Posterior vena cava (tissue), 2 donors: ENCODE data around the gene AKAP4. TPM values are rescaled to one million over a fixed set of nuclear protein-coding genes. Genes with fewer than 3 reads are reported as not detected.

Source experiments
- DNase-seq: peaks from one replicate; pipeline ENCODE4 v3.0.0-alpha.2; 2020; ENCODE audit warnings: low spot score
- intact Hi-C, 2 donors: fragments of 100-400 bp; cut with DNase I; formaldehyde crosslinking; loops; one replicate each; pipeline versions ENCODE4 v1.14.1 to v1.14.2; 2022 to 2023
- long read RNA-seq, 2 donors: library from polyadenylated mRNA; unstranded; transcript quantifications; one replicate each; pipeline ENCODE4 v2.0.0, GENCODE V29; 2020 to 2021
- total RNA-seq, 2 donors: library from RNA; stranded (reverse); fragmentation: NEBNext Ultra II Directional; extraction: Animal tissue kit (Norgen Biotek cat#: 25700); gene quantifications; one replicate each; pipeline ENCODE4 v1.2.1, GENCODE V29; 2021
- donor health status: DM: yes; HTN: yes; CAD: no.
- donor health status: DM: yes; HTN: yes; CAD: no.

AKAP4 gene, protein sequence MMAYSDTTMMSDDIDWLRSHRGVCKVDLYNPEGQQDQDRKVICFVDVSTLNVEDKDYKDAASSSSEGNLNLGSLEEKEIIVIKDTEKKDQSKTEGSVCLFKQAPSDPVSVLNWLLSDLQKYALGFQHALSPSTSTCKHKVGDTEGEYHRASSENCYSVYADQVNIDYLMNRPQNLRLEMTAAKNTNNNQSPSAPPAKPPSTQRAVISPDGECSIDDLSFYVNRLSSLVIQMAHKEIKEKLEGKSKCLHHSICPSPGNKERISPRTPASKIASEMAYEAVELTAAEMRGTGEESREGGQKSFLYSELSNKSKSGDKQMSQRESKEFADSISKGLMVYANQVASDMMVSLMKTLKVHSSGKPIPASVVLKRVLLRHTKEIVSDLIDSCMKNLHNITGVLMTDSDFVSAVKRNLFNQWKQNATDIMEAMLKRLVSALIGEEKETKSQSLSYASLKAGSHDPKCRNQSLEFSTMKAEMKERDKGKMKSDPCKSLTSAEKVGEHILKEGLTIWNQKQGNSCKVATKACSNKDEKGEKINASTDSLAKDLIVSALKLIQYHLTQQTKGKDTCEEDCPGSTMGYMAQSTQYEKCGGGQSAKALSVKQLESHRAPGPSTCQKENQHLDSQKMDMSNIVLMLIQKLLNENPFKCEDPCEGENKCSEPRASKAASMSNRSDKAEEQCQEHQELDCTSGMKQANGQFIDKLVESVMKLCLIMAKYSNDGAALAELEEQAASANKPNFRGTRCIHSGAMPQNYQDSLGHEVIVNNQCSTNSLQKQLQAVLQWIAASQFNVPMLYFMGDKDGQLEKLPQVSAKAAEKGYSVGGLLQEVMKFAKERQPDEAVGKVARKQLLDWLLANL
- total RNA-seq = not detected
- long read RNA-seq, donor 1 = 0 reads
- long read RNA-seq, donor 2 = 0 reads

GRCh38 chrX:50200907-50201306 lies at the start of gene AKAP4:
AKAP4 (minus strand) TSS chrX:50201007; CDS start chrX:50200889, 118 bp downstream.
- DNase-seq = no peak
- intact Hi-C loops = loop anchor here in 1 of 2 donors (5.0 kb wide), 1 partner anchor 284 kb away; no protein-coding TSS in a partner anchor

- DNase-seq = no peak
- intact Hi-C loops = no loop called here
Observed at GRCh38 chrX:50211510-50211909, 10.7 kb upstream of the AKAP4 start.

- no peak for DNase-seq
- intact Hi-C loops = no loop called here
Observed at GRCh38 chrX:50206753-50207152, 5.9 kb upstream of the AKAP4 start.

GRCh38 chrX:50204364-50204899 lies 3.6 kb upstream of the AKAP4 start, which contains the start of gene CCNB3:
CCNB3 (plus strand) TSS chrX:50204765; CDS start chrX:50285164, 80,399 bp downstream.
- DNase-seq = peak; percentile 88
- intact Hi-C loops = loop anchor here in 1 of 2 donors (5.0 kb wide), 1 partner anchor 287 kb away; no protein-coding TSS in a partner anchor

- intact Hi-C loops = loop anchor here in 1 of 2 donors (5.0 kb wide), 1 partner anchor 285 kb away; no protein-coding TSS in a partner anchor
- DNase-seq = no peak
Observed at GRCh38 chrX:50202539-50202938, 1.7 kb upstream of the AKAP4 start.

DNA sequence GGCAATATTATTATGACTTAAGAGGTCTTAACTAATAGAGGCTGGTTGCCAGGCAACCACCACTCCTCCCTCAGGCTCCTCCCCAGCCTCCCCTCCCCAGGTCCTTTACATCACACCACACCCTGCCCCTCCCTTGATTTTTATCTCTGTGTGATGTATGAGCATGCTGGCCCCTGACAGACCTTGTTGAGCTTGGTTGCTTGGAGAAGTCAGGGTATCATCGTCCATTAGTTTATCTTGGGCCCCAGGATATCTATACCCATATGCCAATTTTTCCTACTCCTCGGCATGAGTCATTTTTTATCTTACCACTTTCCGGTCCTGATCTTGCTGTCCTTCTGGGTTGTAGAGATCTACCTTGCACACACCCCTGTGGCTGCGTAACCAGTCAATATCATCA lies 2.5 kb downstream of the AKAP4 start:
- intact Hi-C loops = no loop called here
- DNase-seq = no peak

GRCh38 chrX:50188859-50189600 lies 11.8 kb downstream of the AKAP4 start:
- no peak for DNase-seq
- intact Hi-C loops = no loop called here

- DNase-seq = no peak
- intact Hi-C loops = no loop called here
Observed at GRCh38 chrX:50183891-50184290, 16.9 kb downstream of the AKAP4 start.

DNA sequence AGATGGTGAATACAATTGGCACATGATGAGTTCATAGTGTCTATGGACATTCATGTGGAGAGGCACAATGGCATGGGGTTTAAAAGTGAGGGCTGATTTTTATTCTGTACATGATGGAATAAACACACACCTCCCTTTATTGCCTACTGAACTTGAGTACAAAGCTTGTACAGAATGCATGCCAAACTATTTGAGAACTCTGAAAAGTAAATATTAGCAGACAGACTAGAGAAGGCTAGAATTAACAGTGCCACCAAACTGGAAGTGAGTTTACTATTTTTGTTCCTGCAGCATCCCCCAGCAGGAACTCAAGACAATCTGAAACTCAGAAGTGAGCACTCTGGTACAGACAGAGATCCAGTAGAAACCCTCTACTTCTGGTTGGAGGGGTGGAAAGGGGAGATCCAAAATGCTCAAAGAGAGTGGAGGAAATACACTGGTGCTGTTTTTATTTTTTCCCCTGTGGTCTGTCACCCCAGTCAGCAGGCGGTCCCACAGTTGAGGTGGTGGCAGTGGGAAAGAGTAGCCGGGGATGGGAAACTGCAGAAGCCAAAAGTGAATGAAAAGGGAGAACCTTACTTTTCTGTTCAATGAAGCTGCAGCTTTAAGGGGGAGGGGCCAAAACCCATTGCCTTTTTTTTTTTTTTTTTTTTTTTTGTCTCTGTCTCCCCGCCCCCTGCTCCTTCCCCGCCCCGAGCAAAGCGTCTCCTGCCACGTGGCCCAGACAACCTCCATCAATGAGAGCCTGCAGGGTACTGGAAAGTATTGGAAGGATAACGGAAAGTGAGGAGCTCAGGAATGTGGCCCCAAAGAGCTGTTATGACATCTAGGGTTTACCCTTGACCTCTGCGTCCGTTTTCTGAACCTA lies 20.5 kb downstream of the AKAP4 start:
- intact Hi-C loops = no loop called here
- DNase-seq = no peak

GRCh38 chrX:50169717-50170116 lies 31.1 kb downstream of the AKAP4 start:
- intact Hi-C loops = no loop called here
- DNase-seq = no peak

DNA sequence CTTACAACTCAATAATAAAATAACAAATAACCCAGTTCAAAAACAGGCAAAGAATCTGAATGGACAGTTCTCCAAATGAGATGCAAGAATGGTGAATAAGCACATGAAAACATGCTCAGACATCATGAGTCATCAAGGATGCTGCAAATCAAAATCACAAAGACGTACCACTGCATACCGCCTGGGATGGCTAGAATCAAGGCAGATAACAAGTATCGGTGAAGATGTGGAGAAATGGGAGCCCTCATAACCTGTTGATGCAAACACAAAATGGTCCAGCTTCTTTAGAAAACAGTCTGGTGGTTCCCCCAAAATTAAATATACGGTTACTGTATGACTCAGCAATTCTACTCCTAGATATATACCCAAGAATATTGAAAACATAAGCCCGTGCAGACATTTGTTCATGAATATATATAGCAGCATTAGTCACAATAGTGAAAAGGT lies 32.5 kb downstream of the AKAP4 start:
- intact Hi-C loops = no loop called here

DNA sequence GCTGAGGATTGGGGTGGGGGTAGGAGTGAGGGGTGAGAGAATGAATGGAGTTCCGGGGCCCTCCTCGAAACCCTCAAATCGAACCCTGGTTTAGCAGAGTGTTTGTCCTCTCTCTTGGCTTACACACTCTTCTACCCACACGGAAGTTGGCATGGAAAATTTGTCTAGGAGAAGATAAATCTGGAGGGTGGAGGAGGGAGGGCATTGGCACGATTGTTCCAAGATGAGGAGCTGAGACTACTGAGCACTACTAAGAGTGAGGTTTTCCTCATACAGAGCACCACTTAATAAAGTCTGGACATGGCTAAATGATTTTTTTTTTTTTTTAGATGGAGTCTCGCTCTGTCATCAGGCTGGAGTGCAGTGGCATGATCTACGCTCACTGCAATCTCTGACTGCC lies 33.4 kb downstream of the AKAP4 start:
- no peak for DNase-seq
- intact Hi-C loops = no loop called here

More for the DNA sequence above, 32.5 kb downstream of the AKAP4 start:
- DNase-seq = no peak

DNA sequence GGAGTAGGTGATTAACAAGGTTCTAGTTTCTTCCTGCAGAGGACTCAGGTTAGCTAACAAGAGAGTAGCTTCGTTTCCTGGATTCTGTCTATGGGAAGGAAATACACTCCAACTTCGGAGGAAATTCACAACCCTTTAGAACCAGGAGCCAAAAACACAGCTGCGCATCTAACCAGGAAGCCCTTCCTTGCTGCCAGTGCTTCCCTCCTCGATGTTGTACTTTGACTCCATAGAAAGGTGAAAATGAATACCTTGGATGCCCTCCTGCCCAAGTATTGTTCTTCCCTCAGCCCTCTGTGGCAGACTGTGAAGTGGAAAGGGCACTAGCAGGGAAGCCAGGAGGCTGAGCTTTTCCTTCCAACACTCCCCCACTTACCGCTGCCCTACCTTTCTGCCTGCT lies 35.1 kb downstream of the AKAP4 start:
- DNase-seq = no peak

GRCh38 chrX:50161127-50161526 lies 39.7 kb downstream of the AKAP4 start:
- no peak for DNase-seq
- intact Hi-C loops = no loop called here

More for the DNA sequence above, 35.1 kb downstream of the AKAP4 start:
- intact Hi-C loops = no loop called here

GRCh38 chrX:50158593-50158992 lies 42.2 kb downstream of the AKAP4 start:
- no peak for DNase-seq
- intact Hi-C loops = no loop called here

GRCh38 chrX:50157545-50158135 lies 43.2 kb downstream of the AKAP4 start:
- no peak for DNase-seq
- intact Hi-C loops = no loop called here

DNA sequence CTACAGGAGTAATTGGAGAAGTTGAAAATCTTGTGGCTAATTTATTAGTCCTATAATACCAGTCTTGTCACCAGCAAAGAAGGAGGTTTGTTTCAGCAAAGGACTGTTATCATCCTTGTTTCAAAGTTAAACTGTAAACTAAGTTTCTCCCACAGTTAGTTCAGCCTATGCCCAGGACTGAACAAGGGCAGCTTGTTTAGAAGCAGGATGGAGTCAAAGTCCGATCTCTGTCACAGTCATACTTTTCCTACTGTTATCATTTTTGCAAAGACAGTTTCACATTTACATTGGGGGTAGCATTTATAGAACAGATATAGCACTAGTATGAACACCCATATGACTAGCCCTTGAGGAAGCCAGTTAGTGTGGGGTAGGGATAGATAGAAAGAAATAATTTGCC lies 46.4 kb downstream of the AKAP4 start:
- intact Hi-C loops = no loop called here
- no peak for DNase-seq

GRCh38 chrX:50152456-50152855 lies 48.4 kb downstream of the AKAP4 start:
- DNase-seq = no peak
- intact Hi-C loops = no loop called here
